ENCODE data around the gene NMBR.
"Not testable (repeated sequence)": the region's sequence is repeated elsewhere in the genome, so short reads cannot be mapped to it uniquely, and the experiment has no call there.

NMBR gene

DNA sequence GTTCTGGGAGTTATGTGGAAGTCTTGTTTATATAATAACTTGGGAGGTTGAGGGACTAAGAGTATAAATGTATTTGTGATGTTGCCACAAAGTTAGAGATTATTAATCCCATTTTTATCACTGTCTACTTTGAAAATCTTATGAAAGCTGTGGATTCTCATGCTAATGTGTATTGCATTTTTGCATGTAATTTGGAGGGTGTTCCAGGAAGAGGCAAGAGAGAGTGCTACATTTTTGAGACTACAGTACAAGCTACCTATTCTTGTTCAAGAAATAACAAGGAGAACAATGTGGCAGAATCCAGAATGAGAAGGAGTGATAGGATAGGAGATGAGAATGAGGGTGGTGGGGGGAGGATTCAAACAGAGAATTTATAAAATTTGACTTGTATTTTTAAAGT, 35.1 kb upstream of the NMBR start:
- H3K9me3 ChIP-seq (ENCODE audit: control insufficient read depth, low read length) = no peaks in the 10 kb centered on the region

DNA sequence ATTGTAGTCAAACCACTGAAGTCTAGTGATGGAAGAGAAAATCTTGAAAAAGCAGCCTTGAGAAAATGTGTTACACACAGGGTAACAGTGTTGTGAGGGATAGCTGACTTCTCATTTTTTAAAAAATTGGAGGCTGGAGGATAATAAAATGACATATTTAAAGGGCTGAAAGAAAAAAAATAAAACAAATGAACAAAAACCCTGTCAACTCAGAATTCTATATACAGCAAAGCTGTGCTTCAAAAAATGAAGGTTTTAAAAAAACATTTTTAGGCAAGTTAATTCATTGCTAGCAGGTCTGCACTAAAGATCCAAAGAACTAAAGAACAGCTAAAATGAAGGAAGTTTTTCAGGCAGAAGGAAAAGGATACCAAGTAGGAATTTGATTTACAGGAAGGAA, 31.2 kb upstream of the NMBR start:
- H3K27ac ChIP-seq (ENCODE audit: insufficient read depth, low read length, poor library complexity, severe bottlenecking) = no peak overlapping the region
- no peaks in the 10 kb centered on the region for H3K27me3 ChIP-seq (replicated peaks; ENCODE audit: control insufficient read depth, insufficient read depth, low read length, poor library complexity, severe bottlenecking)
- H3K9me3 ChIP-seq (ENCODE audit: control insufficient read depth, low read length) = no peaks in the 10 kb centered on the region
- H3K36me3 ChIP-seq (ENCODE audit: control insufficient read depth, insufficient read depth, low read length) = peaks cover 27% of the 10 kb centered on the region
- H3K4me1 ChIP-seq (ENCODE audit: control insufficient read depth, insufficient read depth, low read length, poor library complexity, severe bottlenecking) = no peaks in the 10 kb centered on the region
- H3K4me3 ChIP-seq (ENCODE audit: insufficient read depth, low read depth, low read length, poor library complexity, severe bottlenecking) = no peak overlapping the region
- no peak for DNase-seq

More for the DNA sequence above, 35.1 kb upstream of the NMBR start:
- no peak for DNase-seq
- Histone ChIP-seq H3K4me1 (ENCODE audit: control insufficient read depth, insufficient read depth, low read length, poor library complexity, severe bottlenecking) (no peaks in the 10 kb centered on the region), H3K4me3 (ENCODE audit: insufficient read depth, low read depth, low read length, poor library complexity, severe bottlenecking) (no peak overlapping the region), H3K36me3 (ENCODE audit: control insufficient read depth, insufficient read depth, low read length) (peaks cover 10% of the 10 kb centered on the region), H3K27me3 (replicated peaks; ENCODE audit: control insufficient read depth, insufficient read depth, low read length, poor library complexity, severe bottlenecking) (no peaks in the 10 kb centered on the region), H3K27ac (ENCODE audit: insufficient read depth, low read length, poor library complexity, severe bottlenecking) (no peak overlapping the region)

DNA sequence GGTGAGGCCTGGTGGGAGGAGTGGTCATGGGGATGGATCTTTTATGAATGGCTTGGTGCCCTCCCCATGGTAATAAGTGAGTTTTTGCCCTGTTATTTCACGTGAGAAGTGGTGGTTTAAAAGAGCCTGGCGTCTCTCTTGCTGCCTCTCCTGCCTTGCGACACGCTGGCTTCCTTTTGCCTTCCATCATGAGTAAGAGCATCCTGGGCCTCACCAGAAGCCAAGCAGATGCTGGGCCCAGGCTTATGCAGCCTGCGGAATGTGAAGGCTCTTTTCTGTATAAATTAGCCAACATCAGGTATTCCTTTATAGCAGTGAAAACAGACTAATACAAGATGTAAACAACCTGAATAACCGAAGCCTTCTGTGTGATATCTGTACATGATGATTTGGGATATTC, 27.8 kb upstream of the NMBR start:
- Histone ChIP-seq H3K27me3 (replicated peaks; ENCODE audit: control insufficient read depth, insufficient read depth, low read length, poor library complexity, severe bottlenecking) (no peaks in the 10 kb centered on the region), H3K36me3 (ENCODE audit: control insufficient read depth, insufficient read depth, low read length) (peaks cover 53% of the 10 kb centered on the region), H3K4me1 (ENCODE audit: control insufficient read depth, insufficient read depth, low read length, poor library complexity, severe bottlenecking) (no peaks in the 10 kb centered on the region), H3K27ac (ENCODE audit: insufficient read depth, low read length, poor library complexity, severe bottlenecking) (no peak overlapping the region), H3K9me3 (ENCODE audit: control insufficient read depth, low read length) (no peaks in the 10 kb centered on the region), H3K4me3 (ENCODE audit: insufficient read depth, low read depth, low read length, poor library complexity, severe bottlenecking) (no peak overlapping the region)
- DNase-seq = no peak

DNA sequence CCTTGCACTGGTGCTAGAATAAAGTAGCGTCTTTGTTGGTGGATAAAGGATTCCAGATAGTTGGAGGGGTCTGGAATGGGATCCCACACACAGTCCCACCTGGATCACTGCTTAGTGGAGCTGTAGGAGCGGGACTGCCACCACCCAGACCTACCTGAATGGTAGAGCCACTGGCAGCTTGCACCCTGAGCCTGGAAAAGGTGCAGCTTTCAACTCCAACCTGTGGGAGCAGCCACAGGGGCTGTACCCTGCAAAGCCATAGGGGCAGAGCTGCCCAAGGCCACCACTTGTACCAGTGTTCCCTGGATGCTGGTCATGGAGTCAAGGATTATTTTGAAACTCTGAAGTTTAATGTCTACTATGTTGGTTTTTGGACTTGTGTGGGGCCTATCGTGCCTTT, 27.1 kb upstream of the NMBR start:
- Histone ChIP-seq H3K27ac (ENCODE audit: insufficient read depth, low read length, poor library complexity, severe bottlenecking) (no peak overlapping the region), H3K36me3 (ENCODE audit: control insufficient read depth, insufficient read depth, low read length) (peaks cover 55% of the 10 kb centered on the region), H3K27me3 (replicated peaks; ENCODE audit: control insufficient read depth, insufficient read depth, low read length, poor library complexity, severe bottlenecking) (no peaks in the 10 kb centered on the region), H3K9me3 (ENCODE audit: control insufficient read depth, low read length) (no peaks in the 10 kb centered on the region), H3K4me3 (ENCODE audit: insufficient read depth, low read depth, low read length, poor library complexity, severe bottlenecking) (no peak overlapping the region), H3K4me1 (ENCODE audit: control insufficient read depth, insufficient read depth, low read length, poor library complexity, severe bottlenecking) (no peaks in the 10 kb centered on the region)
- DNase-seq = no peak

DNA sequence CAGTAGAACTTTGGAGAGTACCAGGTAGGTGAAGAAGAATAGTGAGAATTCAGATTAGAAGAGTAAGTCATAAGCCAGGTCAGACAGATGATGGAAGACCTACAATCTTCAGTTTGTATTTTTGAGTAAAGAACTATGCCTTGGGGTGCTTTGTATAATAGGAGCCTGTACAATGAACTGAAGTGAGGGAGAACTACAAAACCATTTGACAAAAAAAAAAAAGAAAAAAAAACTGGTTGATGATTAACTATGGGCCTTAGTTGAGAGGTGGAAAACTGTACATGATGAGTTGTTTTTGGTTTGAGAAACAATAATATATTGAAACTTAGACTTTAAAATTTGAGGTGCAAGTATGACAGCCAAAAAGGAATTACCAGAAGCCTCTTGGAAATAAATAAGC, 25.8 kb upstream of the NMBR start:
- H3K4me3 ChIP-seq (ENCODE audit: insufficient read depth, low read depth, low read length, poor library complexity, severe bottlenecking) = no peak overlapping the region
- no peaks in the 10 kb centered on the region for H3K27me3 ChIP-seq (replicated peaks; ENCODE audit: control insufficient read depth, insufficient read depth, low read length, poor library complexity, severe bottlenecking)
- no peak for DNase-seq
- H3K4me1 ChIP-seq (ENCODE audit: control insufficient read depth, insufficient read depth, low read length, poor library complexity, severe bottlenecking) = no peaks in the 10 kb centered on the region
- H3K36me3 ChIP-seq (ENCODE audit: control insufficient read depth, insufficient read depth, low read length) = peaks cover 53% of the 10 kb centered on the region
- no peaks in the 10 kb centered on the region for H3K9me3 ChIP-seq (ENCODE audit: control insufficient read depth, low read length)
- H3K27ac ChIP-seq (ENCODE audit: insufficient read depth, low read length, poor library complexity, severe bottlenecking) = no peak overlapping the region

DNA sequence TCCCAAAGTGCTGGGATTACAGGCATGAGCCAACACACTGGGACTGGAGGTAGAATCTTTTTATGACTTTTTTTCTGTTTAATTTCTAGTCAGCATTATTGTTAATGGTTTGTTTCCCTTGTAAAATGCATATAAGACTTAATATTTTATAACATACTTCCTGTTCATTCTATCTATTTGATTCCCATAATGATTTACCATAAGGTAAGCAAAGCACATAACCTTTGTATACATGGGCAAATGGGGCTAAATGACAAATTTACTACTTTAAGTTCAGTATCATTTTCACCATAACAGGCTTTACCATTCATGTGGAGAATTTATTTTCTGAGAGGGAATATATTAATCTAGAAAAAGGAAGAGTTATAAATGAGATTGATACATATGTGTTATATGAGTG, 24.4 kb upstream of the NMBR start:
- peaks cover 65% of the 10 kb centered on the region for H3K36me3 ChIP-seq (ENCODE audit: control insufficient read depth, insufficient read depth, low read length)
- no peak for DNase-seq

DNA sequence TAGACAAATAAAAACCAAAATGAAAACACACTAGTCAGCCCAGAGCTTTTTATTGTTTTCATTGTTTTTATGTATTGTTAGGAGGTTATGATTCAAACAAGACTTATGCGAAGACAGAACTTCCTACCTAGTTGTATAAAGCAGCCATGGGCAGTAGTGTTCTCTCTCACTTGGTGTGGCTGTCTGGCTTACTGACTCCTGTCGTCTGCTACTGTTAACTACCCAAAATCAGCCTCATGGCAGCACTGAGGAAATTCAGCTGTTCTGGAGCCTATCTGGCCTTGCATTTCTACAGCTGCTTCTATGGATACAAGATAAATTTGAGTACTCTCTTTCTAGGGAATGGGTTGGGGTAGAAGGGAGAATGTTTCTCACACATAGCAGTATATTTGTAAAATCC, 20.6 kb upstream of the NMBR start:
- Histone ChIP-seq H3K27me3 (replicated peaks; ENCODE audit: control insufficient read depth, insufficient read depth, low read length, poor library complexity, severe bottlenecking) (no peaks in the 10 kb centered on the region), H3K36me3 (ENCODE audit: control insufficient read depth, insufficient read depth, low read length) (peaks cover 46% of the 10 kb centered on the region), H3K9me3 (ENCODE audit: control insufficient read depth, low read length) (no peaks in the 10 kb centered on the region), H3K4me3 (ENCODE audit: insufficient read depth, low read depth, low read length, poor library complexity, severe bottlenecking) (no peak overlapping the region), H3K27ac (ENCODE audit: insufficient read depth, low read length, poor library complexity, severe bottlenecking) (no peak overlapping the region), H3K4me1 (ENCODE audit: control insufficient read depth, insufficient read depth, low read length, poor library complexity, severe bottlenecking) (no peaks in the 10 kb centered on the region)
- DNase-seq = no peak

More for the DNA sequence above, 24.4 kb upstream of the NMBR start:
- Histone ChIP-seq H3K4me3 (ENCODE audit: insufficient read depth, low read depth, low read length, poor library complexity, severe bottlenecking) (no peak overlapping the region), H3K9me3 (ENCODE audit: control insufficient read depth, low read length) (no peaks in the 10 kb centered on the region), H3K4me1 (ENCODE audit: control insufficient read depth, insufficient read depth, low read length, poor library complexity, severe bottlenecking) (no peaks in the 10 kb centered on the region), H3K27ac (ENCODE audit: insufficient read depth, low read length, poor library complexity, severe bottlenecking) (no peak overlapping the region), H3K27me3 (replicated peaks; ENCODE audit: control insufficient read depth, insufficient read depth, low read length, poor library complexity, severe bottlenecking) (no peaks in the 10 kb centered on the region)

DNA sequence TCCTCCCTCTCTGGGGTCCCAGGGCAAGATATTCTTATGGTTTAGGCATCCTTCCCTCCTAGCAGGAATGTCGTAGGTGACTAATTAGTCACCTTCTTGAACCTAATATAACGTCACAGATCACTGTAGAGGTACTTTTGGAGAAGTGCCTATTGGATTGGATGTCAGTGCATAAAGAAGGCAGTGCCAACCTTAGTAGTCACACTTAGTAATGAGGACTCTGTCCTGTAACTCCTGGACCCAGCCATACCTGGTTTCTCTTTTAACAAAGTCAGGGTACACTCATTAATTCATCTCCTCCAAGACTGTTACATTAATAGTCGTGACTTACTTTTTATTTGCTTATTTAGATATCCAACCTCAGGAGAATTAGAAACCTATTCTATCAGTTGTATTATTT, 20.1 kb upstream of the NMBR start:
- no peak for DNase-seq
- Histone ChIP-seq H3K27ac (ENCODE audit: insufficient read depth, low read length, poor library complexity, severe bottlenecking) (no peak overlapping the region), H3K4me3 (ENCODE audit: insufficient read depth, low read depth, low read length, poor library complexity, severe bottlenecking) (no peak overlapping the region), H3K36me3 (ENCODE audit: control insufficient read depth, insufficient read depth, low read length) (peaks cover 42% of the 10 kb centered on the region), H3K4me1 (ENCODE audit: control insufficient read depth, insufficient read depth, low read length, poor library complexity, severe bottlenecking) (no peaks in the 10 kb centered on the region), H3K27me3 (replicated peaks; ENCODE audit: control insufficient read depth, insufficient read depth, low read length, poor library complexity, severe bottlenecking) (no peaks in the 10 kb centered on the region), H3K9me3 (ENCODE audit: control insufficient read depth, low read length) (no peaks in the 10 kb centered on the region)

DNA sequence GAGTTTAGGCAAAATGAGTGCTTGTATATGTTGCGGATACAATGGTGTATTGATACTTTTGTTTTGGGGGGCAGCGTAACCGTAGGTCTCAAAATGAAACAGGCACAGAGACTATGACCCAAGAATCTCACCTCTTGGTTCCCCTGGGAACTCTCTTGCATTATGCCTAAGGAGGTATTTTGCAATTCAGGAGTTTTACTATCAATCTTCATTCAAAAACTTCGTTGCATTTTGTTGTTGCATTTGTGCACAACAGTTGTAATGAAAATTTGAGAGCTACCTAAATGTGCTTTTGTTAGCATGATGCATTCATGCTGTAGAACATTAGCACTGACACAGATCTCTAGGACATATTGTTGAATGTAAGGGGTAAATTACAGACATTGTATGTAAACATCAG, 18.3 kb upstream of the NMBR start:
- Histone ChIP-seq H3K36me3 (ENCODE audit: control insufficient read depth, insufficient read depth, low read length) (peaks cover 32% of the 10 kb centered on the region), H3K4me1 (ENCODE audit: control insufficient read depth, insufficient read depth, low read length, poor library complexity, severe bottlenecking) (no peaks in the 10 kb centered on the region), H3K27me3 (replicated peaks; ENCODE audit: control insufficient read depth, insufficient read depth, low read length, poor library complexity, severe bottlenecking) (no peaks in the 10 kb centered on the region), H3K27ac (ENCODE audit: insufficient read depth, low read length, poor library complexity, severe bottlenecking) (no peak overlapping the region), H3K4me3 (ENCODE audit: insufficient read depth, low read depth, low read length, poor library complexity, severe bottlenecking) (no peak overlapping the region), H3K9me3 (ENCODE audit: control insufficient read depth, low read length) (no peaks in the 10 kb centered on the region)
- no peak for DNase-seq

DNA sequence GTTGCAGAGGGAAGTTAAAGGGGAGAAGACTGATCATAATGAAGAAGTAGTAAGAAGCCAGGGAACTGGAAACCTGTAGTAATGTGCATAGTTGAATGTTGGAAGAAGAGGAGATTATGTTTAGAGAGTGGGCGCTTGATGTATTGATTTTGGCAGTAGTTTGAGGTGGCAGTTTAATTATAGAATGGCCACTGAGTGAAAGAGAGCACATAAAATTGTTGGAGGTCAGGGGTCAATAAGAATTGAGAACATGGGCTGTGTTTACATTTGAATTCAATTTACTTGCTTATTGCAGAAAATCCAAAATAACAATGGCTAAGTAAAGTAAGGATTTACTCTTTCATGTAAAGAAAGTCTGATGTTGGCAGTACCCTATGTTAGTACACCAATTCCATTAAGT, 15.9 kb upstream of the NMBR start:
- no peak overlapping the region for H3K27ac ChIP-seq (ENCODE audit: insufficient read depth, low read length, poor library complexity, severe bottlenecking)
- DNase-seq = no peak
- peaks cover 18% of the 10 kb centered on the region for H3K36me3 ChIP-seq (ENCODE audit: control insufficient read depth, insufficient read depth, low read length)
- no peaks in the 10 kb centered on the region for H3K9me3 ChIP-seq (ENCODE audit: control insufficient read depth, low read length)
- H3K27me3 ChIP-seq (replicated peaks; ENCODE audit: control insufficient read depth, insufficient read depth, low read length, poor library complexity, severe bottlenecking) = no peaks in the 10 kb centered on the region
- H3K4me1 ChIP-seq (ENCODE audit: control insufficient read depth, insufficient read depth, low read length, poor library complexity, severe bottlenecking) = no peaks in the 10 kb centered on the region
- H3K4me3 ChIP-seq (ENCODE audit: insufficient read depth, low read depth, low read length, poor library complexity, severe bottlenecking) = no peak overlapping the region

DNA sequence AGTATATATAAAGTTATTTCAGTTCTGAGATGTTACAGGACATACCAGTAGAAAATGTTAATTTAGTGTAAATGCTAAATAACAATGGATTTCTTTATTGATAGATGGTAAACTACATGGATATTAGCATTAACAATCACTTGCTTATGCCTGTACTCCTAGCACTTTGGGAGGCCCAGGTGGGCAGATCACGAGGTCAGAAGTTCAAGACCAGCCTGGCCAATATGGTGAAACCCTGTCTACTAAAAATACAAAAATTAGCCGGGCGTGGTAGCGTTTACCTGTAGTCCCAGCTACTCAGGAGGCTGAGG, 9.8 kb upstream of the NMBR start:
- H3K9me3 ChIP-seq (ENCODE audit: control insufficient read depth, low read length); H3K4me3 ChIP-seq (ENCODE audit: insufficient read depth, low read depth, low read length, poor library complexity, severe bottlenecking); H3K27ac ChIP-seq (ENCODE audit: insufficient read depth, low read length, poor library complexity, severe bottlenecking); H3K27me3 ChIP-seq (replicated peaks; ENCODE audit: control insufficient read depth, insufficient read depth, low read length, poor library complexity, severe bottlenecking); H3K36me3 ChIP-seq (ENCODE audit: control insufficient read depth, insufficient read depth, low read length); H3K4me1 ChIP-seq (ENCODE audit: control insufficient read depth, insufficient read depth, low read length, poor library complexity, severe bottlenecking); DNase-seq: not testable (repeated sequence)

Data from effector memory CD4-positive, alpha-beta T cell (primary cell).